ENCODE data around the gene DHRS13.

DNA sequence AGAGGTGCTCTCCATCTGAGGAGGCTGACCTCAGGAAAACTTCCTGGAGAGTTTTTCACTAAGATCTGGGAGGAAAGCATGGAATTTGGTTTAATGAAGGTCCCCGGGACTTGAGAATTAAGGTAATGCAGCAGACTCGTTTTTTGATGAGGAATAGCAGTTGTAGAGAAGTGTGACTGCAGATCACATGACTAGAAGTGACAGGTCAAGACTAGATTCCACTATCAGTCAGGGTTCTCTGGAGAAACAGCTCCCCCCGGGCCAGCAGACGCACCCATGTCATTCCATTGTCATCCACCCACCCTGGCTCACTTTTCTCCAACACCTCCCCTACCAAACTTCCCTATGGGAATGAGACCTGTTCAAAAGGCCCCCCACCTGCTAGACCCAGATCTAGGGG is 1.9 kb upstream of the DHRS13 start:
- TF ChIP-seq, protein P1, sequence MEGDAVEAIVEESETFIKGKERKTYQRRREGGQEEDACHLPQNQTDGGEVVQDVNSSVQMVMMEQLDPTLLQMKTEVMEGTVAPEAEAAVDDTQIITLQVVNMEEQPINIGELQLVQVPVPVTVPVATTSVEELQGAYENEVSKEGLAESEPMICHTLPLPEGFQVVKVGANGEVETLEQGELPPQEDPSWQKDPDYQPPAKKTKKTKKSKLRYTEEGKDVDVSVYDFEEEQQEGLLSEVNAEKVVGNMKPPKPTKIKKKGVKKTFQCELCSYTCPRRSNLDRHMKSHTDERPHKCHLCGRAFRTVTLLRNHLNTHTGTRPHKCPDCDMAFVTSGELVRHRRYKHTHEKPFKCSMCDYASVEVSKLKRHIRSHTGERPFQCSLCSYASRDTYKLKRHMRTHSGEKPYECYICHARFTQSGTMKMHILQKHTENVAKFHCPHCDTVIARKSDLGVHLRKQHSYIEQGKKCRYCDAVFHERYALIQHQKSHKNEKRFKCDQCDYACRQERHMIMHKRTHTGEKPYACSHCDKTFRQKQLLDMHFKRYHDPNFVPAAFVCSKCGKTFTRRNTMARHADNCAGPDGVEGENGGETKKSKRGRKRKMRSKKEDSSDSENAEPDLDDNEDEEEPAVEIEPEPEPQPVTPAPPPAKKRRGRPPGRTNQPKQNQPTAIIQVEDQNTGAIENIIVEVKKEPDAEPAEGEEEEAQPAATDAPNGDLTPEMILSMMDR (conservative IDR thresholded peaks at IDR 0.05; ENCODE audit: low read depth, low read length), result no peak
- no peak for TF ChIP-seq EZH2 (IDR thresholded peaks at IDR 0.05; ENCODE audit: low read length, unreplicated experiment)
